GM19328 (cell line): ENCODE data around the gene SYNE4.
"Not testable (repeated sequence)": the region's sequence is repeated elsewhere in the genome, so short reads cannot be mapped to it uniquely, and the experiment has no call there.

Experiments
- ATAC-seq: cut with Tn5 transposase; IDR thresholded peaks from one replicate; pipeline ENCODE4 v1.9.1; 2021; ENCODE audit warnings: mild to moderate bottlenecking, moderate library complexity; ENCODE audit not compliant: unreplicated experiment

SYNE4 gene

DNA sequence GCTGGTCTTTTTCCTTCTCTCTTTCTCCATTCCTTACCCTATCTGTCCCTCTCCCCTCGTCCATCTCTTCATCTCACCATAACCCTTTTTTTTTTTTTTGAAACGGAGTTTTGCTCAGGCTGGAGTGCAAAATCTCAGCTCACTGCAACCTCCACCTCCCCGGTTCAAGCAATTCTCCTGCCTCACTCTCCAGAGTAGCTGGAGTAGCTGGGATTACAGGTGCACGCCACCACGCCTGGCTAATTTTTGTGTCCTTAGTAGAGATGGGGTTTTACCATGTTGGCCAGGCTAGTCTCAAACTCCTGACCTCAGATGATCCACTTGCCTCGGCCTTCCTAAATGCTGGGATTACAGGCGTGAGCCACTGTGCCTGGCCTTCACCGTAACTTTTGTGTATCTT is 51.2 kb downstream of the SYNE4 start:
- ATAC-seq = not testable (repeated sequence)

- ATAC-seq = no peak
These were observed 52.6 kb downstream of the SYNE4 start for GRCh38 chr19:35955881-35956634.
